ENCODE data around the gene NPM3.

DNA sequence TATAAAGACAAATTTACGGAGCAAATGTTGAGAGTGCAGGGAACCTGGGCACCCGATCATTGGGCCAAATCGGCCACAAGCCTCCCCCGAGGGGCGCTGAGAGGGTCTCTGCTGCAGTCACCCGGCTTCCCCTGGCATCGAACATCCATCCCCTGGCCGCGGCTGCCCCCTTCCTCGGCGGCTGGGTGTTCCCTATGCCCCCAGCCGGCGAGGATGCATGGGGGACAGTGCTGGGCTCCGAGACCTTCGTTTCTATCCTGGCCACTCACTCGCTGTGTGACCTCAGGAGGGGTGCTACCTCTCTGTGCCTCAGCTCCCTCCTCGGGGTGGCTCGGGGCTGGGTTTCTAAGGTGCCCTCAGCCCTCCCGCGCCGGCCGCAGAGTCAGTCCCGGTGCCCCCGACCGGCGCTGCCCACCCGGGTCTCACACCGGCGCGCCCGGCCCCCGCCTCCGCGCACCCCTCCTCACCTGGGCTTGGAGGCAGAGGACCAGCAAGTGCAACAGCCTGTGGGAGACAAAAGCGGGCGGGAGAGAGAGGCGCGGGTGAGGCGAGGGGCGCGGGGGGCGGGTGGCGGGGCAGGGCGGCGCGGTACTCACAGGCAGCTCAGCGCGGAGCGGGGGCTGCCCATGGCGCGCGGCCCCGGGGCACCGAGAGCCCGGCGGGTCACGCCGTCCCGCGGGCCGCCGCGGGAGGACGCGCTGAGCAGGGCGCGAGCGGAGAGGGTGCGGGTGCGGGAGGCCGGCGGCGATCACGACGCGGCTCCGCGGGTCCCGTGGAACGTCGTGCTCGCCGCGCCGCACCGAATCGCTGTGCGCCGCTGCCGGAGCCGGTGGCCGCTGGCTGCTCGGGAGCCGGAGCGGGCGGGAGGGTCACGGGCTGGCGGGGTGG lies 7.7 kb downstream of the NPM3 start, which contains the start of gene FGF8:
- TF ChIP-seq, protein P1, sequence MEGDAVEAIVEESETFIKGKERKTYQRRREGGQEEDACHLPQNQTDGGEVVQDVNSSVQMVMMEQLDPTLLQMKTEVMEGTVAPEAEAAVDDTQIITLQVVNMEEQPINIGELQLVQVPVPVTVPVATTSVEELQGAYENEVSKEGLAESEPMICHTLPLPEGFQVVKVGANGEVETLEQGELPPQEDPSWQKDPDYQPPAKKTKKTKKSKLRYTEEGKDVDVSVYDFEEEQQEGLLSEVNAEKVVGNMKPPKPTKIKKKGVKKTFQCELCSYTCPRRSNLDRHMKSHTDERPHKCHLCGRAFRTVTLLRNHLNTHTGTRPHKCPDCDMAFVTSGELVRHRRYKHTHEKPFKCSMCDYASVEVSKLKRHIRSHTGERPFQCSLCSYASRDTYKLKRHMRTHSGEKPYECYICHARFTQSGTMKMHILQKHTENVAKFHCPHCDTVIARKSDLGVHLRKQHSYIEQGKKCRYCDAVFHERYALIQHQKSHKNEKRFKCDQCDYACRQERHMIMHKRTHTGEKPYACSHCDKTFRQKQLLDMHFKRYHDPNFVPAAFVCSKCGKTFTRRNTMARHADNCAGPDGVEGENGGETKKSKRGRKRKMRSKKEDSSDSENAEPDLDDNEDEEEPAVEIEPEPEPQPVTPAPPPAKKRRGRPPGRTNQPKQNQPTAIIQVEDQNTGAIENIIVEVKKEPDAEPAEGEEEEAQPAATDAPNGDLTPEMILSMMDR (IDR thresholded peaks at IDR 0.05): no peak
- TF ChIP-seq EZH2 (IDR thresholded peaks at IDR 0.05): peak; percentile 29
- peak; percentile 62 for TF ChIP-seq EZH2phosphoT487 (IDR thresholded peaks at IDR 0.05)
